HCT116 (cell line): ENCODE measurements around the gene ABTB2. TPM values are rescaled to one million over a fixed set of nuclear protein-coding genes. Genes with fewer than 3 reads are reported as not detected.

Experiments
- ATAC-seq: fragments of 200-7000 bp; cut with Tn5 transposase; 2 replicates; pipeline ENCODE4 v1.9.1; 2020; ENCODE audit warnings: mild to moderate bottlenecking, moderate library complexity
- BruUV-seq: library from RNA; stranded (reverse); fragments of 400-500 nt; replicated peaks from 2 replicates; lab custom pipeline; 2021; lab: Mats Ljungman, UMichigan
- CTCF ChIA-PET: fragments of 300-600 bp; sonication (Branson Sonifier 250); formaldehyde crosslinking; loops from one replicate; lab custom pipeline; 2021; ENCODE audit warnings: antibody characterized with exemption; lab: Charles Lee
- POLR2A ChIA-PET: fragments of 300-600, 350-600 bp; sonication (Branson Sonifier 250); formaldehyde crosslinking; loops from one replicate; lab custom pipeline; 2021; ENCODE audit warnings: antibody characterized with exemption; lab: Charles Lee
- RAD21 ChIA-PET, 2 experiments: fragments of 300-600 bp; sonication (Branson Sonifier 250); formaldehyde crosslinking; loops; one replicate each; lab custom pipeline; 2023; ENCODE audit warnings: low total read pairs in 2 of 2; ENCODE audit not compliant: uncharacterized antibody in 2 of 2, unreplicated experiment in 2 of 2, low non-redundant PET in 1 of 2; lab: Charles Lee
- DNase-seq: peaks from one replicate; pipeline ENCODE4 v3.0.0-alpha.2; 2010; ENCODE audit warnings: low read depth, low spot score
- H2AFZ ChIP-seq: fragments of 200-600 bp; shearing (Covaris generic), sonication (generic); 2 replicates; pipeline ENCODE4 v1.6.1; 2017; ENCODE audit warnings: low read depth, mixed run types, mixed read lengths, antibody characterized with exemption, low read length; ENCODE audit not compliant: poor library complexity, severe bottlenecking
- H3K27ac ChIP-seq: 2 replicates; pipeline ENCODE4 v1.5.1; 2012; ENCODE audit warnings: low read depth, low read length
- H3K27me3 ChIP-seq: fragments of 200-600 bp; sonication (generic); 2 replicates; pipeline ENCODE4 v1.6.1; 2016; ENCODE audit warnings: mixed run types, low read length, mixed read lengths; ENCODE audit not compliant: insufficient read depth
- H3K36me3 ChIP-seq, 2 experiments: fragments of 200-500 bp in 1 of 2; fragments of 200-600 bp in 1 of 2; sonication (Bioruptor generic) in 1 of 2; sonication (generic) in 1 of 2; 2 replicates each; pipeline versions ENCODE4 v1.5.1 to v1.6.1; 2014 to 2016; ENCODE audit warnings: low read length in 2 of 2, inconsistent platforms in 1 of 2, mixed read lengths in 1 of 2, mixed run types in 1 of 2; ENCODE audit not compliant: insufficient read depth in 2 of 2, control insufficient read depth in 1 of 2
- H3K4me1 ChIP-seq, 2 experiments: fragments of 200-600 bp in 1 of 2; sonication (generic) in 1 of 2; 2 replicates each; pipeline versions ENCODE4 v1.5.1 to v1.6.1; 2012 to 2017; ENCODE audit warnings: low read length in 2 of 2, inconsistent platforms in 1 of 2, mild to moderate bottlenecking in 1 of 2, mixed read lengths in 1 of 2, mixed run types in 1 of 2, moderate library complexity in 1 of 2; ENCODE audit not compliant: insufficient read depth in 2 of 2, control insufficient read depth in 1 of 2
- H3K4me2 ChIP-seq: fragments of 200-600 bp; sonication (generic); 2 replicates; pipeline ENCODE4 v1.6.1; 2017; ENCODE audit warnings: mixed run types, low read length, mixed read lengths
- H3K4me3 ChIP-seq, 2 experiments: fragments of 200-600 bp in 1 of 2; sonication (generic) in 1 of 2; replicated peaks in 1 of 2; 2 replicates each; pipeline ENCODE4 v1.5.1; 2011 to 2016; ENCODE audit warnings: low read length in 2 of 2, control low read depth in 1 of 2, low read depth in 1 of 2, mild to moderate bottlenecking in 1 of 2, mixed read lengths in 1 of 2, mixed run types in 1 of 2
- H3K79me2 ChIP-seq: fragments of 200-600 bp; sonication (generic); 2 replicates; pipeline ENCODE4 v1.6.1; 2017; ENCODE audit warnings: mild to moderate bottlenecking, mixed run types, low read length, moderate library complexity, mixed read lengths; ENCODE audit not compliant: insufficient read depth
- H3K9ac ChIP-seq: fragments of 200-600 bp; sonication (generic); 2 replicates; pipeline ENCODE4 v1.6.1; 2016; ENCODE audit warnings: low read length, mixed read lengths
- H3K9me2 ChIP-seq: fragments of 200-600 bp; sonication (generic), shearing (Covaris generic); 2 replicates; pipeline ENCODE4 v1.6.1; 2017; ENCODE audit warnings: mixed run types, mild to moderate bottlenecking, moderate library complexity; ENCODE audit not compliant: insufficient read depth
- H3K9me3 ChIP-seq, 2 experiments: fragments of 200-500 bp in 1 of 2; fragments of 200-600 bp in 1 of 2; sonication (Bioruptor generic) in 1 of 2; sonication (generic) in 1 of 2; 2 replicates each; pipeline ENCODE4 v1.6.1; 2014 to 2017; ENCODE audit warnings: low read length in 2 of 2, mixed read lengths in 2 of 2, inconsistent platforms in 1 of 2, low read depth in 1 of 2, mild to moderate bottlenecking in 1 of 2, mixed run types in 1 of 2, moderate library complexity in 1 of 2; ENCODE audit not compliant: control insufficient read depth in 1 of 2, insufficient read depth in 1 of 2
- H4K20me1 ChIP-seq: fragments of 200-600 bp; sonication (generic), shearing (Covaris generic); 2 replicates; pipeline ENCODE4 v1.6.1; 2017; ENCODE audit warnings: mixed run types, mild to moderate bottlenecking, moderate library complexity; ENCODE audit not compliant: insufficient read depth
- ATF3 ChIP-seq: IDR thresholded peaks from 2 replicates; pipeline ENCODE4 v1.6.1; 2012
- CEBPB ChIP-seq: IDR thresholded peaks from 2 replicates; pipeline ENCODE4 v1.6.1; 2012; ENCODE audit warnings: low read depth
- EGR1 ChIP-seq: IDR thresholded peaks from 2 replicates; pipeline ENCODE4 v1.6.1; 2012; ENCODE audit warnings: low read depth
- ELF1 ChIP-seq: IDR thresholded peaks from 2 replicates; pipeline ENCODE4 v1.6.1; 2012; ENCODE audit warnings: low read depth, borderline replicate concordance
- EZH2 ChIP-seq: fragments of 200-600 bp; sonication (generic); IDR thresholded peaks from 2 replicates; pipeline ENCODE4 v1.6.1; 2017; ENCODE audit warnings: antibody characterized with exemption, mixed run types
- EZH2phosphoT487 ChIP-seq: fragments of 200-600 bp; IDR thresholded peaks from 2 replicates; pipeline ENCODE4 v1.6.1; 2018; ENCODE audit warnings: antibody characterized with exemption, borderline replicate concordance
- JUND ChIP-seq: IDR thresholded peaks from 2 replicates; pipeline ENCODE4 v1.6.1; 2012
- MAX ChIP-seq: IDR thresholded peaks from 2 replicates; pipeline ENCODE4 v1.6.1; 2012
- POLR2A ChIP-seq: IDR thresholded peaks from 2 replicates; pipeline ENCODE4 v1.7.0; 2011; ENCODE audit warnings: borderline replicate concordance; ENCODE audit not compliant: insufficient read depth, insufficient read length; ENCODE audit errors: extremely low read depth
- RAD21 ChIP-seq: IDR thresholded peaks from 2 replicates; pipeline ENCODE4 v1.6.1; 2012; ENCODE audit warnings: low read depth, mild to moderate bottlenecking
- REST ChIP-seq: IDR thresholded peaks from 2 replicates; pipeline ENCODE4 v1.6.1; 2012; ENCODE audit warnings: low read depth
- SIN3A ChIP-seq: IDR thresholded peaks from 2 replicates; pipeline ENCODE4 v1.6.1; 2012; ENCODE audit warnings: low read depth
- SP1 ChIP-seq: IDR thresholded peaks from 2 replicates; pipeline ENCODE4 v1.6.1; 2012; ENCODE audit warnings: low read depth
- SRF ChIP-seq: IDR thresholded peaks from 2 replicates; pipeline ENCODE4 v1.6.1; 2012; ENCODE audit warnings: low read depth
- TCF7L2 ChIP-seq: IDR thresholded peaks from 2 replicates; pipeline ENCODE4 v1.7.0; 2011; ENCODE audit warnings: borderline replicate concordance, inconsistent platforms; ENCODE audit not compliant: insufficient read depth, insufficient read length; ENCODE audit errors: extremely low read depth
- intact Hi-C: fragments of 100-400 bp; cut with micrococcal nuclease; formaldehyde crosslinking; loops from 2 replicates; pipeline ENCODE4 v1.10.0; 2022
- total RNA-seq: library from RNA; stranded (reverse); gene quantifications from one replicate; pipeline ENCODE4 v1.2.1, GENCODE V29; 2021; ENCODE audit not compliant: unreplicated experiment

ABTB2 gene
- total RNA-seq, 1 experiment from 2014 or later = 6.8 TPM

GRCh38 chr11:34263441-34264091 is 94.2 kb downstream of the ABTB2 start (continued):
- no peak for TF ChIP-seq REST
- TF ChIP-seq CEBPB = peak; percentile 83
- TF ChIP-seq TCF7L2 = peak; percentile 78
- peak; percentile 89 for TF ChIP-seq SRF
- TF ChIP-seq POLR2A = no peak
- peak; percentile 63 for TF ChIP-seq RAD21
- TF ChIP-seq ELF1 = no peak
- TF ChIP-seq MAX = peak; percentile 60
- peak; percentile 60 for TF ChIP-seq SIN3A

GRCh38 chr11:34262531-34263081 is 95.2 kb downstream of the ABTB2 start:
- peak overlapping the region in 1 of 2 experiments; percentile 14; a peak in 1 of 4 replicates for H3K4me3 ChIP-seq
- no peaks in the 10 kb centered on the region for H3K27me3 ChIP-seq
- H2AFZ ChIP-seq = no peak overlapping the region
- intact Hi-C loops = loop anchor here (5.0 kb wide), 1 partner anchor 95 kb away; the partner anchor contains the start of gene ABTB2
- H3K36me3 ChIP-seq = no peaks in the 10 kb centered on the region
- peaks cover 37 to 44% of the 10 kb centered on the region in 2 experiments for H3K4me1 ChIP-seq
- H3K27ac ChIP-seq = peak overlapping the region; percentile 90
- H4K20me1 ChIP-seq = no peaks in the 10 kb centered on the region
- ChIA-PET POLR2A (interaction anchor here (0.6 to 2.6 kb wide), 7 partner anchors 10 to 95 kb away, joined by 3 to 15 read pairs (median 3); partner anchors contain the start of gene ABTB2), RAD21 (interaction anchor here (1.1 to 2.1 kb wide), 5 partner anchors 12 to 88 kb away, joined by 3 to 6 read pairs (median 4); no protein-coding TSS in a partner anchor), CTCF (interaction anchor here (0.9 to 2.1 kb wide), 3 partner anchors 12 to 88 kb away, joined by 3 to 12 read pairs (median 3); no protein-coding TSS in a partner anchor)
- H3K79me2 ChIP-seq = no peaks in the 10 kb centered on the region
- H3K9ac ChIP-seq = peak overlapping the region; percentile 56
- H3K4me2 ChIP-seq = peak overlapping the region; percentile 77
- no TSS peak for BruUV-seq
- no peaks in the 10 kb centered on the region for H3K9me3 ChIP-seq
- no peak for DNase-seq
- no peak for ATAC-seq
- no peaks in the 10 kb centered on the region for H3K9me2 ChIP-seq
- TF ChIP-seq EGR1 (no peak), REST (no peak), CEBPB (no peak), EZH2phosphoT487 (no peak), ATF3 (no peak), TCF7L2 (no peak), EZH2 (no peak), MAX (no peak), ELF1 (no peak), JUND (no peak), SP1 (no peak)
